DMS114 treated with DMSO at 0.1 percent for 48 hours (cell line): Measurements from ENCODE around the gene ADGRL3.
"Not testable (repeated sequence)": the region's sequence is repeated elsewhere in the genome, so short reads cannot be mapped to it uniquely, and the experiment has no call there.

Source experiments
- DNase-seq: peaks from one replicate; lab custom pipeline; 2025; ENCODE audit not compliant: unreplicated experiment; lab: John Stamatoyannopoulos, UW

The ADGRL3 gene

GRCh38 chr4:61204353-61205060 is 4.4 kb downstream of the ADGRL3 start:
- no peak for DNase-seq

- DNase-seq, result no peak
Observed at GRCh38 chr4:61205066-61205465, 4.9 kb downstream of the ADGRL3 start.

- not testable (repeated sequence) for DNase-seq
Observed at GRCh38 chr4:61207156-61207555, 7.0 kb downstream of the ADGRL3 start.

- DNase-seq, result no peak
Observed at GRCh38 chr4:61210186-61210939, 10.2 kb downstream of the ADGRL3 start.

- no peak for DNase-seq
Observed at GRCh38 chr4:61211781-61212180, 11.7 kb downstream of the ADGRL3 start.

DNA sequence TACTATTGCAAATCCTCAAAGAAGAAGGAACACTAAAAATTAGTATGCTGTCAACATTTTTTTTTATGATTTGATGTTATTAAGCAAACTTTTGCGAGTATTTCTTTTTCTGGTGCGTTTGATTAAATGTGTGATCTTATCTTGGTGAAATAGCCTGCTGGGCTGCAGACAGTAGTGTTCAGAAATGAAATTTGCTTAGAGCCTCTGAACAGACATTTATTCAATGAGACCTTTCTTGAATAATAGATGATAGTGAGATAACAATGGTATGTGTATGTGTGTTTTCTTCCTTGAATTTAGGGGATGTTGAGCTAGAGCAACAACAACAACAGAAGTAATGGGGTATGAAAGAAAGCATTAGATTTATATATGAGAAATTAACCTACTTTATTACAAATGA is 12.7 kb downstream of the ADGRL3 start:
- DNase-seq, result no peak

DNA sequence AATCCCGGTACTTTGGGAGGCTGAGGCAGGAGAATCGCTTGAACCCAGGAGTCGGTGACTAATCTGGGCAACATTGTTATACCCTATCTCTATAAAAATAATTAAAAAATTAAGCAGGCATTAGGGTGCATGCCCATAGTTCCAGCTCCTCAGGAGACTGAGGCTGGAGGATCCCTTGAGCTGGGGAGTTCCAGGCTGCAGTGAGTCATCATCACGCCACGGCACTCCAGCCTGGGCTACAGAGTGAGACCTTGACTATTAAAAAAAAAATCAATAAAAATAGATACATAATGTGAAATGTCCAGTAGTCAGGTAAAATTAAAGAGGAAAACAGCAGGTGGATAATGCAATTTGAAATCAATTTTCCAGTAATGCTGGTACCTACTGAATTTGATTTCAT is 14.6 kb downstream of the ADGRL3 start:
- no peak for DNase-seq

DNA sequence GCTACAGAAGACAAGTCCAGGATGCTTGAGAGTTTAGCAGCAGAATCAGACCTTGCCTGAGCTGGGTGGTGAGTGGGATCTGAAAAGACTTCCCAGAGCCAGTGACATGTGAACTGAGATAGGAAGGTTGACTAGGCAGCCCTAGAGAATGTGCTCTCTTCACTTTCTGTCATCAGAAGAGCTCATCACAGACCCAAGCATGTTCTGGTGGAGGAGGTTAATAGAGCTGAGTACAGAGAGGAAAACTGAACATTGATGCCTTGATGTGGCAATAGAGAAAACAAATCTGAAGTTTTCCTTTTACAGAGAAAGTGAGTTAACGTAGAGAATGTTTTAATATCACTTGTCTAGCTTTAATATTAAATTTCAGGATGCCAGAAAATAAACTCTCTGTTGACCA is 17.1 kb downstream of the ADGRL3 start:
- DNase-seq, result no peak

- DNase-seq, result no peak
Observed at GRCh38 chr4:61220556-61220955, 20.4 kb downstream of the ADGRL3 start.

GRCh38 chr4:61223385-61223784 is 23.3 kb downstream of the ADGRL3 start:
- no peak for DNase-seq

GRCh38 chr4:61224573-61224972 is 24.4 kb downstream of the ADGRL3 start:
- DNase-seq, result no peak

DNA sequence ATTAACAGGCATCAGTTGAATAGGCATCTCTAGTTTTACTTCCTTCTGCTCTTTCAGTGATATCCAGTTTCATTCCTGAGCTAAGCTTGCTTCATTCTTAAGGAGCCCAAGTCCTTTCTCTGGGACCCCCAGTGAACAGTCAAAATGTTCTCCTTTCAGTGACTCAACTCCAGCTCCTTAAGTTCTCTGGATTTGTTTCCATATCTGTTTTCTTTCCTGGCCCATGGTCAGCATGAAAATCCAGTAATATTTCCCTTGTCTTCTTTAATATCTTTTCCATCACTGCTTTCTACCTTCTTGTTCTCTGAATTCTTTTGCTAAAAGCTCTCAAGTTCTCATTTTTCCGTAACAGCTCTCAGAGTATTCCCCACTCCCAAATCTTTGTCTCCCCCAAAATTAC is 25.5 kb downstream of the ADGRL3 start:
- no peak for DNase-seq

- no peak for DNase-seq
Observed at GRCh38 chr4:61231421-61231820, 31.3 kb downstream of the ADGRL3 start.

DNA sequence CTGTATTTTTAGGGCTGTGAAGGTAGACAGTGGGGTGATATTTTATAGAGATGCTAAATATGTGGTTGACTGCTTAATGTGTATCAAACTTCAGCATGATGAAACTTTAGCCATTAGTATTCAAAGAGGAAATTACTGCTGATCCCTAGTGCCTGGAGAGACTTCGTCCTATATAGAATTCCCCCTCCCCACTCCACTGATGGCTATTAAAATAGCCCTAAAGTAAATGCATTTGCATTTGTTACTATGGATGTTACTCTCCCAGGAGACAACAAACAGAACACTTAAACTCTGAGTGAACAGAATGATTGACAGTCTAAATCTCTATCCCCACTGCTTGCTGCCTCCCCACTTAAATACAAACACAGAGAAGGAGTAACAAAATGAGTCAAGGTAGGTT is 39.1 kb downstream of the ADGRL3 start:
- no peak for DNase-seq

DNA sequence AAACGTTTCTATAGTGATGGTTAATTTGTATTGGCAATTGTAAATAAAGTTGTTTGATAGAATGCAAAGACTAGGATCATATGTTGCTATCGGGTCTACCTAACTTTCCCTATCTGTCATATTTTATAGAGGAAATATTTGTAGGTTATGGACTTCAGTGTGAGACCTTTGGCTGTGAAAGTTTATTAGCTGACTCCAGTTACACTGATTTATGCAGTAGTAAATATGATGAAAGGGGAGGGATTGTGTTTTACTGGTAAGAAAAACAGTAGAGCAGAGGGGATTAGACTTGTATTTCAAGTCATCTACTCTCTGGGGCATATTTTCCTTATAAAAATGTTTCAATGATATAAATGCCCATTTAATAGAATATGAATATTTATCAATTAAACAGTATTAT is 43.8 kb downstream of the ADGRL3 start:
- no peak for DNase-seq

GRCh38 chr4:61245069-61245714 is 45.1 kb downstream of the ADGRL3 start:
- no peak for DNase-seq

DNA sequence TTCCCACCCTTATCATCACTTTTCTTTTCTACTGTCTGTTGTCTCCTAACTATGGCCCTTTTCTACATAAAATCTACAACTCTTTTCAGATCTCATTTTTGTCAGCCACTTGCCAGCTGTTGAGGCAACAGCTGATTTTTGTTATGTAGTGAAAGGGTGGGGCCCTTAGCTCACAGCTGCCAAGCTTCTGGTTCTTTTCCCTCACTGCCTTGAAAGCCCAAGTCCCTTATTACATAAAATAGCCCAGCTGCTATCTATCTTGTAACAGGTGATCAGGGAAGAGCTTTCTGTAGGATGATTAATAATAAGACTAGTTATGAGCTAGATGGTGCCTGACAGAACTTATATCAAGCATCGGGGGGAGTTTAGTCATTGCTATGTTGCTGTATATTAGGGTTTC is 45.9 kb downstream of the ADGRL3 start:
- no peak for DNase-seq

- no peak for DNase-seq
Observed at GRCh38 chr4:61248705-61249104, 48.6 kb downstream of the ADGRL3 start.

- DNase-seq, result no peak
Observed at GRCh38 chr4:61251129-61251528, 51.0 kb downstream of the ADGRL3 start.

DNA sequence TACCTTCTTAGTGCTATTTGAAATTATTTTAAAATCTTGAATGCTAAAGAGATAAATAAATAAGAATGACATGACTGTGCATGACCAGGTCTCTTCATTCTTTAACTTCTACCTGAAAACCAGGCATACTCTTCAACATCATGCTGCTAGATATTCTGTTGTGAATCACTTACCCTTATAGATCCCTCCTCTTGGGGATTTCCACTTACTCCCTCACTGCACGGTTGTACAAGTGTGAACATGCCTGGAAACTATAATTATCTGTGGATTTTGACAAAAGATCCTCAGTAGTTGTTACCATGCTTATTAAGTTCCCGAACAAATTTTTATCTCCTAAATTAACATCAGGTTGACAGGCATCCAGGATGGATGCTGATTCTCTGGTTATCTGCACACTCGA is 54.3 kb downstream of the ADGRL3 start:
- no peak for DNase-seq

- DNase-seq, result no peak
Observed at GRCh38 chr4:61273233-61273632, 73.1 kb downstream of the ADGRL3 start.

DNA sequence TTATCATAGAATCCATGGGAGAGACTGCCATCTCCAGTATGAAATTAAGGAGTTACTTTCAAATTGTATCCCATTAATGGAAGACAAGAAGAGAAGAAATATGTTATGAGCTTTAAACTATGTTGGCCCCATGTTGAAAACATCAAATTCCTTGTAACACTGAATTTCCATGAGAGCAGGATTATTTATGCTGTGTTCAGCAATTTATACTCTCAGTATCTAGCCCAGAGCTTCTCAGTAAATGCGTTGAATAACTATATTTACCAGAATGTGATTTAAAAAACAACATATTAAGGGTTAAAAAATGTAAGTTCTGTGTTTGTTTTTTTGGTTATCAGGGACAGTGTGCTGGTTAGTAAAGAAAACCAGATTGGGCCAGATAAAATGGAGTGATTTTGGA is 74.2 kb downstream of the ADGRL3 start:
- no peak for DNase-seq
